Sigmoid colon (tissue), 4 donors: ENCODE data around the gene ZNF33A.

Experiments
- CTCF ChIP-seq, 4 experiments: fragments of 450-650 bp in 3 of 4; fragments of 200-600 bp in 1 of 4; IDR thresholded peaks; one replicate each; pipeline ENCODE4 v1.5.1; 2016 to 2019; ENCODE audit warnings: antibody characterized with exemption in 4 of 4, mild to moderate bottlenecking in 3 of 4, moderate library complexity in 2 of 4
- EP300 ChIP-seq, 4 donors: sonication (generic); formaldehyde crosslinking; IDR thresholded peaks; one replicate each; pipeline ENCODE4 v1.6.1; 2017; ENCODE audit warnings: antibody characterized with exemption in 4 of 4

DNA sequence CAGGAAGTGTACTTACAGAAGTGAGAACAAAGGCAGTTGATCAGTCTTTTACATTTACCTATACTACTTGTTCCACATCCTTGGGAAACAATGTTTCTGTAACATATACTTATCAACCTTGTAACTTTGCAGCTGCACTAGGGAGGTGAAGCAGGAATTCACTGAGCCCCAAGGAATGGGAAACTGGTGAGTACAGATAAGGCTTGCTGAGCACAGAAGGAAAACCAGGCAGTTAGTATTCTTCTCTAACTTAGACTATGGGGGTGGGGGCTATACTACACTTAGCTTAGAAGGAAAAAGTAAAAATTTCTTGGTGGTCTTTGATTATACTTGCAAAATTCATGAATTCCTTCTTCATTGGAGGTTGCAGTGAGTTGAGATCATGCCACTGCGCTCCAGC, 6.9 kb upstream of the ZNF33A start:
- TF ChIP-seq CTCF (IDR thresholded peaks at IDR 0.05) = no peak
- TF ChIP-seq EP300 (IDR thresholded peaks at IDR 0.05) = no peak
